ENCODE data around the gene STK32C. TPM values are rescaled to one million over a fixed set of nuclear protein-coding genes. Genes with fewer than 3 reads are reported as not detected.

The STK32C gene
- total RNA-seq, 1 experiment from 2014 or later = 28.3 TPM

DNA sequence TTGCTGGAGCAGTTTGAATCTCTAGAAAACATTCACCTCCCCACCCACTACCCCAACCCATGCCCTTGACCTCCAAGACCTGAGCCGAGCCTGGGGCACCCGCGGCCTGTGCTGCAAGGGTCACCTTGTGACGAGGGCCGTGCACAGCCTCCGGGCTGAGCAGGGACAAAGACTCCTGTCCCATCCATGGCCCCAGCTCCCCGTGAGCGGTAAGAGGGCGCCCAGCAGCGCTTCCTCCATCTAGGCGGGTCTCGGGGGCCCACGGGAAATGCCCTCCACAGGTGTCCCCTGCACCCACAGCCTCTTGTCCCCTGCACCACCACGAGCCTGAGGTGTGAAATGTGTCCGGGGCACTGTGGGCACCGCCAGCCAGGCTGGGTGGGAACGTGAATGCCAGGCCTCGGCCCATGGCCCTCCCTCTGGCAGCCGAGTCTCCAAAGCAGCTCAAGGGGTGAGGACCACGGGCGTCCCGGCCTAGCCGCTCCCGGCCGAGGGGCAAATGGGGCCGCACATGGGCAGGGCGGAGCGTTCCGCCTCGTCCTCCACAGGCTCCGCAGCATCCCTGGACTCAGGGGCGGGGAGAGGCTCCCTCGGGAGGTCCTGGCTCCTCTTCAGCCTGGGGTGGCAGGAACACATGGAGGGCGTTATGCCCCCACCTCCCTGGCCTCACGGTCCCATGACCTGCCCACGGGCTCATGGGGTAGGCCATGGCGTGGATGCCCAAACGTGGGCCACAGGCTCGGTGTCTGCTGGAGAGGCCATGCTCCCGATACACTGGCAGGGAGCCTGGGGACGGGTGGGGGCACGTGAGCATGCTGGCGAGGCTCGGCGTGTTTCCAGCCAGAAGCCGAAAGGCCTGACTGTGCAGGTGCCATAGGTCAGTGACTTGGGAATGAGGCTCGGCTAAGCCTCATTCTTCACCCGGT lies 100.0 kb downstream of the STK32C start:
- DNase-seq (ENCODE audit: low spot score) = no peak
- in situ Hi-C loops (cut with HindIII; ENCODE audit: low sequenced_read_pairs) = no loop called here

GRCh38 chr10:132206806-132207535 lies 100.8 kb downstream of the STK32C start:
- DNase-seq (ENCODE audit: low spot score) = no peak
- in situ Hi-C loops (cut with HindIII; ENCODE audit: low sequenced_read_pairs) = no loop called here

- in situ Hi-C loops (cut with HindIII; ENCODE audit: low sequenced_read_pairs) = no loop called here
Measured at GRCh38 chr10:132206377-132206745, 101.4 kb downstream of the STK32C start.

GRCh38 chr10:132205650-132206376 lies 101.9 kb downstream of the STK32C start:
- DNase-seq (ENCODE audit: low spot score) = no peak
- in situ Hi-C loops (cut with HindIII; ENCODE audit: low sequenced_read_pairs) = no loop called here

More at GRCh38 chr10:132206377-132206745, 101.4 kb downstream of the STK32C start:
- DNase-seq (ENCODE audit: low spot score) = no peak

GRCh38 chr10:132204781-132205473 lies 102.8 kb downstream of the STK32C start:
- no peak for DNase-seq (ENCODE audit: low spot score)
- in situ Hi-C loops (cut with HindIII; ENCODE audit: low sequenced_read_pairs) = no loop called here

- no peak for DNase-seq (ENCODE audit: low spot score)
- in situ Hi-C loops (cut with HindIII; ENCODE audit: low sequenced_read_pairs) = no loop called here
Measured at GRCh38 chr10:132204078-132204780, 103.5 kb downstream of the STK32C start.

DNA sequence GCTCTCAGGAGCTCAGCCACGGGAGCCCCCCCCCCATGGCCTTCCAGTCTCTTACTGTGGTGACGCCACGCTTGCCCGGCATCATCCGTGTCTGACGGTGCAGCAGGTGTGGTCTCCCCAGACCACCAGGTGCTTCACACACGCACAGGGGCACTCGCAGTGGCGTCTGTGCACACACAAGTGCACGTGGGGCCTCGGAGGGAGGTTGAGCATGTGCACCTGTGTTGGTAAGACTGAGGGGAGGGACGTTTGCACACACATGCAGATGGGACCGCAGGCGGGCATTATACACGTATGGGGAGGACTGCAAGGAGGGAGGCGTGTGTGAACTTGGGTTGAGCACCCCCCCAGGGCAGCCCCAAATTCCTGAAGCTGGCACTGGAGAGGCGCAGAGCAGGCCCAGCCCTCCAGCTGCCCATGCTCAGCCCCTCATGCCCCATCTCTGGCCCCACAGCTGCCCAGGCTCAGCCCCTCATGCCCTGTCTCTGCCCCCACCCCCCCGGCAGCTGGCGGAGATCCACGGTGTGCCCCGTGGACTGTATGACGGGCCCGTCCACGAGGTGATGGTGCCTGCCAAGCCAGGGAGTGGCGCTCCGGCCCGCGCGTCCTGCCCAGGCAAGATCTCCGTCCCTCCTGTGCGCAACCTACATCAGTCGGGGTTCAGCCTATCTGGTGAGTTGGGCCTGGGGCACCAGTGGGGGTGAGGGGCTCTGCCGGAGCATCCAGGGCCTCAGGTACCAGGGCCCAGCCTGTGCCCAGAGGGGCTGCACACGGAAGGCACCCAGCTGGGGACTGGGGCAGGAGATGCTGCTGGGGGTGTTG lies 104.3 kb downstream of the STK32C start:
- in situ Hi-C loops (cut with HindIII; ENCODE audit: low sequenced_read_pairs) = no loop called here
- no peak for DNase-seq (ENCODE audit: low spot score)

DNA sequence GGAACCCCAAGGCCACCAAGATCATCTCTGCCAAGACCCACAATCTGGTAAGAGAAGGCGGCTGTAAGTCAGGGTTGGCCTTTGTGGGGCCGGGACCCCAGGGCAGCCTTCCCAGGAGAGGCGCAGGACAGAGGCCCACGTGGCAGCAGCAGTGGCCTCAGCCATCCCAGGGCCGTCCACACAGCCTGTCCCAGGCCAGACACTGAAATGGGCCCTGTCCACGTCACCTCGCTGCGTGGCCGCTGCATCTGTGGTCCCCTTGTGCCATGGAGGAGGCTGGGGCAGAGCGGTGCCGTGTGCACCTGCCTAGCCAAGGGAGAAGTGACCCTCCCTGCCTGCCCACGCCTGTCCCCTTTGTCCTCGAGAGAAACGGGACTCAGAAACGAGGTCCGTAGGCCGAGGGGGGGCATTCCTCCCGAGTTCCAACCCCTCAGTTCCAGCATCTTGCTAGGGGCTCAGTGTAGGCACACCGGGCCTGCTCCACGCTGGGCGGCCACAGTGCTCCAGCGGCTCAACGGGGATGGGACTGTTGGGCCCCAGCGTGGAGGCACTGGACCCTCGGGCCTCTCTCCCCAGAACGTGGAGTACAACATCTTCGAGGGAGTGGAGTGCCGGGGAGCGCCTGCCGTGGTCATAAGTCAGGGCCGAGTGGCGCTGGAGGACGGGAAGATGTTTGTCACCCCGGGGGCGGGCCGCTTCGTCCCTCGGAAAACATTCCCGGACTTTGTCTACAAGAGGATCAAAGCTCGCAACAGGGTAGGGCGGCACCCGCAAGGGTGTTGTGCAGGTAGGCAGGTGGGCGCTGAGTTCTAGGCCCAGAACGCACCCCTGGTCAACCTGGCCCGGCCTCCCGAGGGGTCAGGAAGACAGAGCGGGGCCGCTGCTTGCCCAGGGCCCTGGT lies 105.4 kb downstream of the STK32C start:
- no peak for DNase-seq (ENCODE audit: low spot score)
- in situ Hi-C loops (cut with HindIII; ENCODE audit: low sequenced_read_pairs) = no loop called here

DNA sequence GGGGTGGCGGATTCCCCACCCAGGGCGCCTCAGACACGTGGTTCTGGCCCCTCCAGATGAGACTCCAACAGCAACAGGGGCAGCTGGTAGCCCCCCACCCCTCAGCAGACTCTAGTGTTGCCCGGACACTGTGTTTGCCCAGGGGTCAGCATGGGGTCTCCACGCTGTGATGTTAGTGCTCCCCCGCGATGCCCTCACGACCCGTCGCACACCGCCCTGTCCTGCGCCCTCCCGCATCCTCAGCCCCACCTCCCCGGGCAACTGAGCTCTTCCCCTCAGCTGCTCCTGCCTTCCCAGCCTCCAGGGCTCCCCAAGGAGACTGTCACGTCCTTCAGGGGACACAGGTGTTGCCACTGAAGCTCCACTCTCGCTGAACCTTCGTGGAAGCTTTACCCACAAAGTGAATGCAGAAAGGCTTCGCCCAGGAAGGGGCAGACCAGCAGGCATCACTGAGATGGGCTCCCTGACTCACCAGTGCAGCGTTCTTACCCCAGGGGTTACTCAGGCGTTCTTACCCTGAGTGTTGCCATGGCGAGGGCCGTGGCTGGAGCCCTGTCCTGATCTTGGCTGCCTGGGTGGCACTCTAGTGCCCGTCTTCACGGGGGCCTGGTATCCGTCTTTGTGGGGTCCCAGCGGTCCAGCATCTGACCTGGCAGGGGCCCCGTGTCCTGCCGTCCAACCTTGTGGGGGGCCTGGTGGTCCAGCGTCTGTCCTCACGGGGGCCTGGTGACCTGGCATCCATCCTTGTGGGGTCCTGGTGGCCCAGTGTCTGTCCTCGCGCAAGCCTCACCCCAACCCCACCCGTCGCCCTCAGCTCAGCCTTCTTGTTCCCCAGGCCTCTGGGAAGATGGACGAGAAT lies 106.4 kb downstream of the STK32C start:
- in situ Hi-C loops (cut with HindIII; ENCODE audit: low sequenced_read_pairs) = no loop called here
- DNase-seq (ENCODE audit: low spot score) = no peak

- DNase-seq (ENCODE audit: low spot score) = no peak
- in situ Hi-C loops (cut with HindIII; ENCODE audit: low sequenced_read_pairs) = no loop called here
Measured at GRCh38 chr10:132200344-132201110, 107.2 kb downstream of the STK32C start.

GRCh38 chr10:132199854-132200311 lies 107.9 kb downstream of the STK32C start:
- DNase-seq (ENCODE audit: low spot score) = no peak
- in situ Hi-C loops (cut with HindIII; ENCODE audit: low sequenced_read_pairs) = no loop called here

- in situ Hi-C loops (cut with HindIII; ENCODE audit: low sequenced_read_pairs) = no loop called here
- no peak for DNase-seq (ENCODE audit: low spot score)
Measured at GRCh38 chr10:132199268-132199853, 108.4 kb downstream of the STK32C start.

GRCh38 chr10:132198381-132199181 lies 109.2 kb downstream of the STK32C start:
- DNase-seq (ENCODE audit: low spot score) = no peak
- in situ Hi-C loops (cut with HindIII; ENCODE audit: low sequenced_read_pairs) = no loop called here

GRCh38 chr10:132198068-132198370 lies 109.7 kb downstream of the STK32C start:
- DNase-seq (ENCODE audit: low spot score) = no peak
- in situ Hi-C loops (cut with HindIII; ENCODE audit: low sequenced_read_pairs) = no loop called here

Data from G401 (cell line).